ENCODE measurements around the gene VASP. TPM values are rescaled to one million over a fixed set of nuclear protein-coding genes. Genes with fewer than 3 reads are reported as not detected.
A peak's percentile ranks its signal among the peaks of the same experiment; 100 is the strongest.

VASP gene
- total and polyA plus RNA-seq, 9 of the 15 experiments (the other 6 are each of a cell fraction or from before 2014, with no cell fraction given): 16.7 to 261 (median 112) TPM

GRCh38 chr19:45506989-45507871, at the start of gene VASP (continued):
- TF ChIP-seq, protein P1, sequence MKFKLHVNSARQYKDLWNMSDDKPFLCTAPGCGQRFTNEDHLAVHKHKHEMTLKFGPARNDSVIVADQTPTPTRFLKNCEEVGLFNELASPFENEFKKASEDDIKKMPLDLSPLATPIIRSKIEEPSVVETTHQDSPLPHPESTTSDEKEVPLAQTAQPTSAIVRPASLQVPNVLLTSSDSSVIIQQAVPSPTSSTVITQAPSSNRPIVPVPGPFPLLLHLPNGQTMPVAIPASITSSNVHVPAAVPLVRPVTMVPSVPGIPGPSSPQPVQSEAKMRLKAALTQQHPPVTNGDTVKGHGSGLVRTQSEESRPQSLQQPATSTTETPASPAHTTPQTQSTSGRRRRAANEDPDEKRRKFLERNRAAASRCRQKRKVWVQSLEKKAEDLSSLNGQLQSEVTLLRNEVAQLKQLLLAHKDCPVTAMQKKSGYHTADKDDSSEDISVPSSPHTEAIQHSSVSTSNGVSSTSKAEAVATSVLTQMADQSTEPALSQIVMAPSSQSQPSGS (CRISPR knock-in tag; IDR thresholded peaks at IDR 0.05): no peak
- TF ChIP-seq IFI16 (CRISPR knock-in tag; IDR thresholded peaks at IDR 0.05) (no peak), PTRF (tag; IDR thresholded peaks at IDR 0.05) (no peak), EGR1 (conservative IDR thresholded peaks at IDR 0.05) (peak; percentile 86), POLR3A (IDR thresholded peaks at IDR 0.05; ENCODE audit: borderline replicate concordance, extremely low read depth, insufficient read depth, insufficient read length) (no peak), ZBTB5 (IDR thresholded peaks at IDR 0.05) (no peak), ZC3H4 (CRISPR knock-in tag; IDR thresholded peaks at IDR 0.05; ENCODE audit: borderline replicate concordance) (0 out of 2 replicates have a peak, but pooled peaks have one; percentile 51), ZNF224 (CRISPR knock-in tag; IDR thresholded peaks at IDR 0.05) (no peak), BRF1 (IDR thresholded peaks at IDR 0.05; ENCODE audit: borderline replicate concordance, extremely low read depth, insufficient read length) (no peak), ZNF696 (CRISPR knock-in tag; conservative IDR thresholded peaks at IDR 0.05) (no peak), SAFB (IDR thresholded peaks at IDR 0.05; ENCODE audit: borderline replicate concordance, low read depth, low read length) (no peak), HDAC2 (IDR thresholded peaks at IDR 0.05) (peak; percentile 27; the same call in 1 of the 2 replicates), SOX6 (IDR thresholded peaks at IDR 0.05) (no peak; the same call in 1 of the 2 replicates), CHD1 (IDR thresholded peaks at IDR 0.05; ENCODE audit: low read length) (peak; percentile 83), NR2C2 (CRISPR knock-in tag; IDR thresholded peaks at IDR 0.05) (no peak; the same call in 1 of the 2 replicates), NR2C2 (tag; IDR thresholded peaks at IDR 0.05) (no peak; the same call in 1 of the 2 replicates), DDX20 (tag; IDR thresholded peaks at IDR 0.05; ENCODE audit: low read depth) (no peak)
- TF ChIP-seq, protein P2, sequence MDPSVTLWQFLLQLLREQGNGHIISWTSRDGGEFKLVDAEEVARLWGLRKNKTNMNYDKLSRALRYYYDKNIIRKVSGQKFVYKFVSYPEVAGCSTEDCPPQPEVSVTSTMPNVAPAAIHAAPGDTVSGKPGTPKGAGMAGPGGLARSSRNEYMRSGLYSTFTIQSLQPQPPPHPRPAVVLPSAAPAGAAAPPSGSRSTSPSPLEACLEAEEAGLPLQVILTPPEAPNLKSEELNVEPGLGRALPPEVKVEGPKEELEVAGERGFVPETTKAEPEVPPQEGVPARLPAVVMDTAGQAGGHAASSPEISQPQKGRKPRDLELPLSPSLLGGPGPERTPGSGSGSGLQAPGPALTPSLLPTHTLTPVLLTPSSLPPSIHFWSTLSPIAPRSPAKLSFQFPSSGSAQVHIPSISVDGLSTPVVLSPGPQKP (CRISPR knock-in tag; IDR thresholded peaks at IDR 0.05): no peak
- TF ChIP-seq, protein P3, sequence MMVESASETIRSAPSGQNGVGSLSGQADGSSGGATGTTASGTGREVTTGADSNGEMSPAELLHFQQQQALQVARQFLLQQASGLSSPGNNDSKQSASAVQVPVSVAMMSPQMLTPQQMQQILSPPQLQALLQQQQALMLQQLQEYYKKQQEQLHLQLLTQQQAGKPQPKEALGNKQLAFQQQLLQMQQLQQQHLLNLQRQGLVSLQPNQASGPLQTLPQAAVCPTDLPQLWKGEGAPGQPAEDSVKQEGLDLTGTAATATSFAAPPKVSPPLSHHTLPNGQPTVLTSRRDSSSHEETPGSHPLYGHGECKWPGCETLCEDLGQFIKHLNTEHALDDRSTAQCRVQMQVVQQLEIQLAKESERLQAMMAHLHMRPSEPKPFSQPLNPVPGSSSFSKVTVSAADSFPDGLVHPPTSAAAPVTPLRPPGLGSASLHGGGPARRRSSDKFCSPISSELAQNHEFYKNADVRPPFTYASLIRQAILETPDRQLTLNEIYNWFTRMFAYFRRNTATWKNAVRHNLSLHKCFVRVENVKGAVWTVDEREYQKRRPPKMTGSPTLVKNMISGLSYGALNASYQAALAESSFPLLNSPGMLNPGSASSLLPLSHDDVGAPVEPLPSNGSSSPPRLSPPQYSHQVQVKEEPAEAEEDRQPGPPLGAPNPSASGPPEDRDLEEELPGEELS (CRISPR knock-in tag; IDR thresholded peaks at IDR 0.05; ENCODE audit: borderline replicate concordance): peak; percentile 19; the same call in 1 of the 2 replicates
- TF ChIP-seq, protein P4, sequence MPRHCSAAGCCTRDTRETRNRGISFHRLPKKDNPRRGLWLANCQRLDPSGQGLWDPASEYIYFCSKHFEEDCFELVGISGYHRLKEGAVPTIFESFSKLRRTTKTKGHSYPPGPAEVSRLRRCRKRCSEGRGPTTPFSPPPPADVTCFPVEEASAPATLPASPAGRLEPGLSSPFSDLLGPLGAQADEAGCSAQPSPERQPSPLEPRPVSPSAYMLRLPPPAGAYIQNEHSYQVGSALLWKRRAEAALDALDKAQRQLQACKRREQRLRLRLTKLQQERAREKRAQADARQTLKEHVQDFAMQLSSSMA (CRISPR knock-in tag; IDR thresholded peaks at IDR 0.05): no peak

All from K562 (cell line).